ENCODE results near the gene CDH4.

CDH4 gene

DNA sequence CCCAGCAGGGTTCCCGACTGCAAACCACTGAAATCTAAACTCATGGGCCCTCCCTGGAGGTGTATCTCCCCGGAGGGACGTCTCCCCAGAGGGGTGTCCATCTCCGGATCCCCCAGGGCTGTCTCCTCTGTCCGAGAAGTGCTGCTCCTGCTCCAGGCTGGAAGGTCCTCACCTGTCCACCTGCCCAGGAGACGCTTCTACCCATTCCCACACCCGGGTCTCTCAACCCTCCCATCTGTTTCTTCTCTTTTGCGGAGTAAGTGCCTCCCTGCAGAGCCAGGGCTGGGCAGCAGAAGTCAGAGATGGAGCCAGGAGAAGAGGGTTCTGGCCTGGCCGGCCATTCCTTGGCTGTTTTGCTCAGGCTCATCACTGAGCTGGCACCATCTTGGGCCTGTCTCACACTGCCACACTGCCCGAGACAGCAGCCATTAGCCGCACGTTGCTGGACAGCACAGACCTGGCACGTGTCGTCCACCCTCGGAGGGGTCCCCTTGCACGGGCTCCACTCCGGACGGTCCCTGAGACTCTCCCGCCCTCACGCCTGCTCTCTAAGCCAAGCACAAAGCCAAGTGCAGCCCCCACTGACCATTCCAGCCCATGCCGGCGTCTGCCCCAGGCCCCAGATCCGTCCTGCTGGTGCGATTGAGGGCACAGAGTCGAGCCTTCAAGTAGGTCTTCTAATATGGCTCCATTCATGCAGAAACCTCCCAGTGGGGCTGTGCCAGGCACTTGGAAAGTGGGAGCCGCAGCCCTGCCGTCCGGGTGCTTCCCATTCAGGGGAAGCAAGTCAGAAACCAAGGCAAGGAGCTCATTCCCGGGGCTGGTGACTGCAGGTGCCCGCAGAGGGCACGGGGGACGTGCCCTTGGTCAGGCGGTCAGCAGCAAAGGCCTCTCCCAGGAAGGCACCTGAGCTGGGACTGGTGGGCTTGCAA, 445.9 kb downstream of the CDH4 start:
- TF ChIP-seq, protein P1, sequence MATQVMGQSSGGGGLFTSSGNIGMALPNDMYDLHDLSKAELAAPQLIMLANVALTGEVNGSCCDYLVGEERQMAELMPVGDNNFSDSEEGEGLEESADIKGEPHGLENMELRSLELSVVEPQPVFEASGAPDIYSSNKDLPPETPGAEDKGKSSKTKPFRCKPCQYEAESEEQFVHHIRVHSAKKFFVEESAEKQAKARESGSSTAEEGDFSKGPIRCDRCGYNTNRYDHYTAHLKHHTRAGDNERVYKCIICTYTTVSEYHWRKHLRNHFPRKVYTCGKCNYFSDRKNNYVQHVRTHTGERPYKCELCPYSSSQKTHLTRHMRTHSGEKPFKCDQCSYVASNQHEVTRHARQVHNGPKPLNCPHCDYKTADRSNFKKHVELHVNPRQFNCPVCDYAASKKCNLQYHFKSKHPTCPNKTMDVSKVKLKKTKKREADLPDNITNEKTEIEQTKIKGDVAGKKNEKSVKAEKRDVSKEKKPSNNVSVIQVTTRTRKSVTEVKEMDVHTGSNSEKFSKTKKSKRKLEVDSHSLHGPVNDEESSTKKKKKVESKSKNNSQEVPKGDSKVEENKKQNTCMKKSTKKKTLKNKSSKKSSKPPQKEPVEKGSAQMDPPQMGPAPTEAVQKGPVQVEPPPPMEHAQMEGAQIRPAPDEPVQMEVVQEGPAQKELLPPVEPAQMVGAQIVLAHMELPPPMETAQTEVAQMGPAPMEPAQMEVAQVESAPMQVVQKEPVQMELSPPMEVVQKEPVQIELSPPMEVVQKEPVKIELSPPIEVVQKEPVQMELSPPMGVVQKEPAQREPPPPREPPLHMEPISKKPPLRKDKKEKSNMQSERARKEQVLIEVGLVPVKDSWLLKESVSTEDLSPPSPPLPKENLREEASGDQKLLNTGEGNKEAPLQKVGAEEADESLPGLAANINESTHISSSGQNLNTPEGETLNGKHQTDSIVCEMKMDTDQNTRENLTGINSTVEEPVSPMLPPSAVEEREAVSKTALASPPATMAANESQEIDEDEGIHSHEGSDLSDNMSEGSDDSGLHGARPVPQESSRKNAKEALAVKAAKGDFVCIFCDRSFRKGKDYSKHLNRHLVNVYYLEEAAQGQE (IDR thresholded peaks at IDR 0.05; ENCODE audit: insufficient read depth in 1 of 2, low read depth in 2 of 2, low read length in 2 of 2) = no peak
- no peak for TF ChIP-seq FOXP2 (optimal IDR thresholded peaks at IDR 0.05; ENCODE audit: borderline replicate concordance, extremely low read depth, extremely low read length, insufficient read depth)
- no peak for TF ChIP-seq POLR2AphosphoS5 (IDR thresholded peaks at IDR 0.05; ENCODE audit: low read depth, low read length)
- no peak for TF ChIP-seq TAF1 (IDR thresholded peaks at IDR 0.05; ENCODE audit: borderline replicate concordance, insufficient read depth, low read length)
- no peak for TF ChIP-seq SIN3A (IDR thresholded peaks at IDR 0.05; ENCODE audit: borderline replicate concordance, insufficient read depth, low read length)

DNA sequence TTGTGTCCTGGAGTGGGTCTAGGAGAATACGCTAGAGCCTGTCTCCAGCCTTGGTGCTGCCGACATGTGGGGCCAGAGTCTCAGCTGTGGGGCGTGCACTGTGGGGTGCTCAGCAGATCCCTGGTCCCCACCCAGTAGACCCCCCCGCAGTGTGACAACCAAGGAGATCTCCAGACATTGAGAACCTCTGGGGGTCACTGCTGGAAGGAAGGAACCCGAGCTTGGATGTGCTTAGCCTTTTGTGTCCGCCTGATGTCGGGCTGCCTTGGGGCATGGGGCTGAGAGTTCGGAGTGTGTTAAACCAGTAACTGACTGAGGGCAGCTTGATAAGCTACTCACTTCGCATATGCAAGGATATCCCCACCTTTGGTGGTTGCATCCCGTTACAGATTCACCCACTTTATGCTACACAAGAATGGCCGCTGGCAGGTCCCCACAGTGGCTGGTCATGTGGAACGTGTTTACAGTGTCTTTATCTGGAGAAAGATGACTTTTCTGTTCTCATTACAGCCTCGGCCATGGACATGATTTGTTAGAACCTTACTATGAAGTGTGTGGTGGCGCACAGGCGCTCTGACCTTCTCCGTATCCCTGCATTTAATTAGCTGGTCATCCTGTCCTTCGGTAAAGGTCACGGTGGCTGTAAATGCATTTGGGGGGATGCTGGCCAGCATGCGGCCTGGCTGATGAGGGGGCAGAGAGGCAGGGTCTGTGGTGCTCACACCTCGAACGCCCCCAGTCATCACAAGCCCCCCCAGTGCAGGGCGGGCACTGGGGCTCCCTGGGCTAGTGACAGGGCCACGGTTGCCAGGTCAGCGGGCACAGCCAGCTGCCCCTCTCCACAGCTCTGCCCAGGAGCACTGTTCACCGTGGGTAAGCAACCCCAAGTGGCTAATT, 446.8 kb downstream of the CDH4 start:
- TF ChIP-seq POLR2AphosphoS5 (IDR thresholded peaks at IDR 0.05; ENCODE audit: low read depth, low read length) (no peak), TAF1 (IDR thresholded peaks at IDR 0.05; ENCODE audit: borderline replicate concordance, insufficient read depth, low read length) (no peak), SIN3A (IDR thresholded peaks at IDR 0.05; ENCODE audit: borderline replicate concordance, insufficient read depth, low read length) (no peak), FOXP2 (optimal IDR thresholded peaks at IDR 0.05; ENCODE audit: borderline replicate concordance, extremely low read depth, extremely low read length, insufficient read depth) (no peak)
- TF ChIP-seq, protein P1 (IDR thresholded peaks at IDR 0.05; ENCODE audit: insufficient read depth in 1 of 2, low read depth in 2 of 2, low read length in 2 of 2) = no peak

DNA sequence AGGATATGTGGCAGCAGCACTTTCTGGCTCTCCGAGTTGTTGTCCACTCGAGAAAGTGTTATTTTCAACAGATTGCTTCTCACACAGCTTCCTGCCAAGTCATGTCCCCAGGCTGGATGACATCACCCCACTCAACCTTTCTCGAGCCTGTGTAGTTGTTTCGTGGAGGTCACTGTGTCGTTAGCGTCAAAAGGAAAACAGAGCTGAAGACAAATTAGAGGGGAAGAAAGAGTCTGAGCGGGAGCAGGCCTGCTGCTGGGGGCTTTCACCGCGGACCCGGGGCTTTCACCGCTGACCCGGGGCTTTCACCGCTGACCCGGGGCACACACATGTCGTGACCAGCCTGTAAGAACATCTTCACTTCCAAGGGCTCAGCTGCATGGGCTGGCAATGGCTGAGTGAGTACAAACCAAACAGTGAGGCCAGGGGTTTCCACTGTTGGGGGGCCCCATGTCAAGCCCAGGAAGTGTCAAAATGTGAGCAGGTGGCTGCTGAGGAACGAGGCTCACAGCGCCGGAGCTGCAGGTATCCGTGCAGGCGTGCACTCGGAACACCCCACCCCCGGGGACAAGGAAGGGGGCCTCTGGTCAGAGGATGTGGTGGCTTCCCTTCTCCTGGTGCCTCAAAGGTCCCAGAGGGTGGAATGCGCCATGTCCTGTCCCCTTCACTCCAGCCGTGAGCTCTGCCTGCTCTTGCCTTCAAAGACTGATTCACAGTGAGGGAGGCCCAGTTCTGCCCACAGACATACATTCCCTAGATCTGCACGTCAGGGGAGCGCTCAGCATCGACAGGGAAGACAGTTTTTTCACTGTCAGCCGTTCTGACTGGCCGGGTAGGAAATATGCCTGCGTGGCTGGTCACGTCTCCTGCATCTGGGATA, 447.7 kb downstream of the CDH4 start:
- TF ChIP-seq SIN3A (IDR thresholded peaks at IDR 0.05; ENCODE audit: borderline replicate concordance, insufficient read depth, low read length) = no peak
- TF ChIP-seq, protein P1 (IDR thresholded peaks at IDR 0.05; ENCODE audit: insufficient read depth in 1 of 2, low read depth in 2 of 2, low read length in 2 of 2) = no peak

DNA sequence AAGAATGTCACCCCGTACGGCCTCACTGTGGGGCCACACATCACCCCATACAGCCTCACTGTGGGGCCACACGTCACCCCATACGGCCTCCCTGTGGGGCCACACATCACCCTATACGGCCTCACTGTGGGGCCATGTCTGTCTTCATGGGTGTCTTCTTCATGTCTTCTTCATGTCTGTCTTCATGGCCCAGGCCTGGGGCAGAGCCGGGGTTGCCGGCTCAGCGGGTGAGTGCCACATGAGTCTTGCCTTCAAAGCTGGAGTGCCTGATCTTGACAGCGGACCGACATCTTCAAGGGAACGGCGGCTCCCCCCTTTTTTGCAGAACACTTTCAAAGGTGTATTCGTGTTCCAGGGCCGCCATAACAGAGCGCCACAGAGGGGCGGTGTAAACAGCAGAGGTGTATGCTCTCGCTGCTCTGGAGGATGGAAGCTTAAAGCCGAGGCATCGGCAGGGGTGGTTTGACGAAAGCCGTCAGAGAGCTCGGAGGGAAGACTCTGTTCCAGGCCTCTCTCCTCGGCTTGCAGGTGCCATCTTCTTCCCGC, 448.6 kb downstream of the CDH4 start:
- TF ChIP-seq TAF1 (IDR thresholded peaks at IDR 0.05; ENCODE audit: borderline replicate concordance, insufficient read depth, low read length) (no peak), FOXP2 (optimal IDR thresholded peaks at IDR 0.05; ENCODE audit: borderline replicate concordance, extremely low read depth, extremely low read length, insufficient read depth) (no peak), SIN3A (IDR thresholded peaks at IDR 0.05; ENCODE audit: borderline replicate concordance, insufficient read depth, low read length) (no peak)
- TF ChIP-seq, protein P1 (IDR thresholded peaks at IDR 0.05; ENCODE audit: insufficient read depth in 1 of 2, low read depth in 2 of 2, low read length in 2 of 2) = no peak

All from PFSK-1 (cell line).